K562 (cell line): ENCODE measurements around the gene PRC1. TPM values are rescaled to one million over a fixed set of nuclear protein-coding genes. Genes with fewer than 3 reads are reported as not detected.

Experiments
- CBFA2T2 ChIP-seq: fragments of 450-650 bp; conservative IDR thresholded peaks from 2 replicates; pipeline ENCODE4 v1.6.1; 2017; ENCODE audit warnings: mild to moderate bottlenecking
- CBX1 ChIP-seq: sonication (generic); IDR thresholded peaks from 2 replicates; pipeline ENCODE4 v1.6.1; 2016; ENCODE audit warnings: antibody characterized with exemption, low read depth, mild to moderate bottlenecking
- ESRRA ChIP-seq: fragments of 450-650 bp; IDR thresholded peaks from 2 replicates; pipeline ENCODE4 v1.6.1; 2014; ENCODE audit warnings: low read depth, mild to moderate bottlenecking, moderate library complexity, borderline replicate concordance
- HNRNPLL ChIP-seq: fragments of 200-400 bp; formaldehyde crosslinking; IDR thresholded peaks from 2 replicates; pipeline ENCODE4 v1.6.1; 2017; ENCODE audit warnings: low read length, low read depth, mild to moderate bottlenecking; ENCODE audit not compliant: poor library complexity, severe bottlenecking
- MCM5 ChIP-seq: fragments of 450-650 bp; IDR thresholded peaks from 2 replicates; pipeline ENCODE4 v1.6.1; 2016; ENCODE audit warnings: low read depth
- NFATC3 ChIP-seq: fragments of 450-650 bp; IDR thresholded peaks from 2 replicates; pipeline ENCODE4 v1.6.1; 2017; ENCODE audit warnings: mild to moderate bottlenecking
- POLR2A ChIP-seq: fragments of 450-650 bp; conservative IDR thresholded peaks from 2 replicates; pipeline ENCODE4 v1.6.1; 2016
- RNF2 ChIP-seq: sonication (generic); IDR thresholded peaks from 2 replicates; pipeline ENCODE4 v1.6.1; 2016
- ZBTB17 ChIP-seq: fragments of 450-650 bp; formaldehyde crosslinking; IDR thresholded peaks from 2 replicates; pipeline ENCODE4 v1.4.0; 2020; ENCODE audit warnings: mild to moderate bottlenecking
- ZKSCAN3 ChIP-seq: fragments of 250-450 bp; sonication (Bioruptor Pico); IDR thresholded peaks from 2 replicates; pipeline ENCODE4 v1.4.0; 2020
- polyA plus RNA-seq, 8 experiments: library from polyadenylated mRNA; depleted of rRNA in 4 of 8; stranded (reverse) in 5 of 8; unstranded in 3 of 8; fragments of >200 nt; fragmentation: Nextera tagmentation in 2 of 8; fragmentation: Illumina TruSeq in 1 of 8; extraction: Ambion mirVana in 2 of 8; extraction: Trizol in 1 of 8; gene quantifications; 2 replicates each; pipeline versions ENCODE4 v1.2.1 to v1.2.3, GENCODE V29; 2011 to 2014; ENCODE audit warnings: inconsistent platforms in 1 of 8, missing spikeins in 1 of 8
- total RNA-seq, 7 experiments: library from RNA; depleted of rRNA in 6 of 7; stranded (reverse); fragments of >200 nt in 6 of 7; fragmentation: Illumina TruSeq in 2 of 7; extraction: Trizol in 2 of 7; gene quantifications; 2 replicates each; pipeline versions ENCODE4 v1.2.1 to v1.2.3, GENCODE V29; 2011 to 2021; ENCODE audit warnings: low replicate concordance in 1 of 7
- TF ChIP-seq, protein P1 (sequence below): fragments of 200-800 bp; sonication (Bioruptor generic); IDR thresholded peaks from 2 replicates; pipeline ENCODE4 v1.6.1; 2017; ENCODE audit warnings: missing genetic modification characterization, missing compliant biosample characterization
- TF ChIP-seq, protein P2 (sequence below): fragments of 450-650 bp; IDR thresholded peaks from 2 replicates; pipeline ENCODE4 v1.7.1; 2018; ENCODE audit warnings: mild to moderate bottlenecking, low read depth; ENCODE audit not compliant: partially characterized antibody
- TF ChIP-seq, protein P3 (sequence below): sonication (generic); formaldehyde crosslinking; IDR thresholded peaks from 2 replicates; pipeline ENCODE4 v1.8.1; 2023; ENCODE audit warnings: mild to moderate bottlenecking, missing genetic modification reagents
- TF ChIP-seq, protein P4 (sequence below): sonication (generic); formaldehyde crosslinking; IDR thresholded peaks from 2 replicates; pipeline ENCODE4 v1.8.0; 2022; ENCODE audit warnings: missing genetic modification reagents, mild to moderate bottlenecking, borderline replicate concordance
- TF ChIP-seq, protein P5 (sequence below): fragments of 450-650 bp; IDR thresholded peaks from 2 replicates; pipeline ENCODE4 v1.6.1; 2016; ENCODE audit warnings: borderline replicate concordance

Gene PRC1
- total and polyA plus RNA-seq, 9 of the 15 experiments (the other 6 are each of a cell fraction or from before 2014, with no cell fraction given) = 156 to 391 (median 240) TPM

DNA sequence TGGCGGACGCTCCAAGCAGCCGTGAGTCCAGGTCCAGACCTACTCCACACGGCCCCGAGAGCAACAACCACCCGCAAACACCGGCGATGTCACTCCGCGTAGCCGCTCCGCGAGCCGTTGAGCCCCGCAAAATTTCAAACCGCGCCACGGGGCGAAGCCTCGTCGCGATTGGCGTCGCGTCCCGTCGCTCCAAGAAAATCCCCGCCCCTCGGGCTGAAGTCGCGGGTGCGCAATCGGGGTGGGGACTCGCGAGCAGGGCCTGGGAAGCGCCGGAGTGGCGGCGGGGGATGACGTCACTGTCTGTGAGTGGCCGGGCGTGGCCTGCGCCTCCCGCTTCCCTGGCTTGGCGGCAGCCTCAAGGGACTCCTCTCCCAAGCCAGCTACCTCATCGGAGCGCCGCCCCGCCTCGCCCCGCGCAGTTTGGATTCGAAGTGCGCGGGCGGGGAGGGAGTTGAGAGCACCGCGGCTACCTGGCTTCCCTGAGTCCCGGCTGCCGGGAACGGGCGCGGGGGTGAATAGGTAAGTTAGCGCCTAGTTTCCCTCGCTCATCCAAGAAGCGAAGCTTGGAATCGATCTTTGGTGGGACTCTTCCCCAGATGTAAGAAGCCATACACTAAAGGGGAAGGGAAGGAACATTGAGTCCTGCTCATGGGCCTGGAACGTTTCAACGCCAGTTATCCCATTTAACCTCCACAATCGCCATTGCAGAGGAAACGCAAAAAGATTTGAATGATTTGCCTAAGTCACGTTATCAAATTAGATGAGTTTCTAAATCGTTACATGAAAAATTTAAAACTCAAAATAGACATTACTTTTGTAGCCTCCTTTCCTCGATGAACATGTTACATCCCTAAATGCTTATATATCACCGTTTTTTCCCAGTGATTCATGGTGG lies at the start of gene PRC1 (continued):
- TF ChIP-seq, protein P1, sequence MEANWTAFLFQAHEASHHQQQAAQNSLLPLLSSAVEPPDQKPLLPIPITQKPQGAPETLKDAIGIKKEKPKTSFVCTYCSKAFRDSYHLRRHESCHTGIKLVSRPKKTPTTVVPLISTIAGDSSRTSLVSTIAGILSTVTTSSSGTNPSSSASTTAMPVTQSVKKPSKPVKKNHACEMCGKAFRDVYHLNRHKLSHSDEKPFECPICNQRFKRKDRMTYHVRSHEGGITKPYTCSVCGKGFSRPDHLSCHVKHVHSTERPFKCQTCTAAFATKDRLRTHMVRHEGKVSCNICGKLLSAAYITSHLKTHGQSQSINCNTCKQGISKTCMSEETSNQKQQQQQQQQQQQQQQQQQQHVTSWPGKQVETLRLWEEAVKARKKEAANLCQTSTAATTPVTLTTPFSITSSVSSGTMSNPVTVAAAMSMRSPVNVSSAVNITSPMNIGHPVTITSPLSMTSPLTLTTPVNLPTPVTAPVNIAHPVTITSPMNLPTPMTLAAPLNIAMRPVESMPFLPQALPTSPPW = peak; percentile 73
- peak; percentile 43; the same call in 1 of the 2 replicates for TF ChIP-seq RNF2
- no peak for TF ChIP-seq MCM5
- TF ChIP-seq CBX1 = peak; percentile 53; the same call in 1 of the 2 replicates
- 0 out of 2 replicates have a peak, but pooled peaks have one; percentile 74 for TF ChIP-seq ZBTB17
- peak; percentile 66 for TF ChIP-seq ESRRA
- no peak for TF ChIP-seq NFATC3
- TF ChIP-seq, protein P2, sequence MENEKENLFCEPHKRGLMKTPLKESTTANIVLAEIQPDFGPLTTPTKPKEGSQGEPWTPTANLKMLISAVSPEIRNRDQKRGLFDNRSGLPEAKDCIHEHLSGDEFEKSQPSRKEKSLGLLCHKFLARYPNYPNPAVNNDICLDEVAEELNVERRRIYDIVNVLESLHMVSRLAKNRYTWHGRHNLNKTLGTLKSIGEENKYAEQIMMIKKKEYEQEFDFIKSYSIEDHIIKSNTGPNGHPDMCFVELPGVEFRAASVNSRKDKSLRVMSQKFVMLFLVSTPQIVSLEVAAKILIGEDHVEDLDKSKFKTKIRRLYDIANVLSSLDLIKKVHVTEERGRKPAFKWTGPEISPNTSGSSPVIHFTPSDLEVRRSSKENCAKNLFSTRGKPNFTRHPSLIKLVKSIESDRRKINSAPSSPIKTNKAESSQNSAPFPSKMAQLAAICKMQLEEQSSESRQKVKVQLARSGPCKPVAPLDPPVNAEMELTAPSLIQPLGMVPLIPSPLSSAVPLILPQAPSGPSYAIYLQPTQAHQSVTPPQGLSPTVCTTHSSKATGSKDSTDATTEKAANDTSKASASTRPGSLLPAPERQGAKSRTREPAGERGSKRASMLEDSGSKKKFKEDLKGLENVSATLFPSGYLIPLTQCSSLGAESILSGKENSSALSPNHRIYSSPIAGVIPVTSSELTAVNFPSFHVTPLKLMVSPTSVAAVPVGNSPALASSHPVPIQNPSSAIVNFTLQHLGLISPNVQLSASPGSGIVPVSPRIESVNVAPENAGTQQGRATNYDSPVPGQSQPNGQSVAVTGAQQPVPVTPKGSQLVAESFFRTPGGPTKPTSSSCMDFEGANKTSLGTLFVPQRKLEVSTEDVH = peak; percentile 80
- TF ChIP-seq, protein P3, sequence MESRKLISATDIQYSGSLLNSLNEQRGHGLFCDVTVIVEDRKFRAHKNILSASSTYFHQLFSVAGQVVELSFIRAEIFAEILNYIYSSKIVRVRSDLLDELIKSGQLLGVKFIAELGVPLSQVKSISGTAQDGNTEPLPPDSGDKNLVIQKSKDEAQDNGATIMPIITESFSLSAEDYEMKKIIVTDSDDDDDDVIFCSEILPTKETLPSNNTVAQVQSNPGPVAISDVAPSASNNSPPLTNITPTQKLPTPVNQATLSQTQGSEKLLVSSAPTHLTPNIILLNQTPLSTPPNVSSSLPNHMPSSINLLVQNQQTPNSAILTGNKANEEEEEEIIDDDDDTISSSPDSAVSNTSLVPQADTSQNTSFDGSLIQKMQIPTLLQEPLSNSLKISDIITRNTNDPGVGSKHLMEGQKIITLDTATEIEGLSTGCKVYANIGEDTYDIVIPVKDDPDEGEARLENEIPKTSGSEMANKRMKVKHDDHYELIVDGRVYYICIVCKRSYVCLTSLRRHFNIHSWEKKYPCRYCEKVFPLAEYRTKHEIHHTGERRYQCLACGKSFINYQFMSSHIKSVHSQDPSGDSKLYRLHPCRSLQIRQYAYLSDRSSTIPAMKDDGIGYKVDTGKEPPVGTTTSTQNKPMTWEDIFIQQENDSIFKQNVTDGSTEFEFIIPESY (CRISPR knock-in tag) = peak; percentile 45
- peak; percentile 70 for TF ChIP-seq HNRNPLL
- TF ChIP-seq CBFA2T2 = no peak
- TF ChIP-seq, protein P4, sequence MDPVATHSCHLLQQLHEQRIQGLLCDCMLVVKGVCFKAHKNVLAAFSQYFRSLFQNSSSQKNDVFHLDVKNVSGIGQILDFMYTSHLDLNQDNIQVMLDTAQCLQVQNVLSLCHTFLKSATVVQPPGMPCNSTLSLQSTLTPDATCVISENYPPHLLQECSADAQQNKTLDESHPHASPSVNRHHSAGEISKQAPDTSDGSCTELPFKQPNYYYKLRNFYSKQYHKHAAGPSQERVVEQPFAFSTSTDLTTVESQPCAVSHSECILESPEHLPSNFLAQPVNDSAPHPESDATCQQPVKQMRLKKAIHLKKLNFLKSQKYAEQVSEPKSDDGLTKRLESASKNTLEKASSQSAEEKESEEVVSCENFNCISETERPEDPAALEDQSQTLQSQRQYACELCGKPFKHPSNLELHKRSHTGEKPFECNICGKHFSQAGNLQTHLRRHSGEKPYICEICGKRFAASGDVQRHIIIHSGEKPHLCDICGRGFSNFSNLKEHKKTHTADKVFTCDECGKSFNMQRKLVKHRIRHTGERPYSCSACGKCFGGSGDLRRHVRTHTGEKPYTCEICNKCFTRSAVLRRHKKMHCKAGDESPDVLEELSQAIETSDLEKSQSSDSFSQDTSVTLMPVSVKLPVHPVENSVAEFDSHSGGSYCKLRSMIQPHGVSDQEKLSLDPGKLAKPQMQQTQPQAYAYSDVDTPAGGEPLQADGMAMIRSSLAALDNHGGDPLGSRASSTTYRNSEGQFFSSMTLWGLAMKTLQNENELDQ (CRISPR knock-in tag) = 0 out of 2 replicates have a peak, but pooled peaks have one; percentile 66
- TF ChIP-seq, protein P5, sequence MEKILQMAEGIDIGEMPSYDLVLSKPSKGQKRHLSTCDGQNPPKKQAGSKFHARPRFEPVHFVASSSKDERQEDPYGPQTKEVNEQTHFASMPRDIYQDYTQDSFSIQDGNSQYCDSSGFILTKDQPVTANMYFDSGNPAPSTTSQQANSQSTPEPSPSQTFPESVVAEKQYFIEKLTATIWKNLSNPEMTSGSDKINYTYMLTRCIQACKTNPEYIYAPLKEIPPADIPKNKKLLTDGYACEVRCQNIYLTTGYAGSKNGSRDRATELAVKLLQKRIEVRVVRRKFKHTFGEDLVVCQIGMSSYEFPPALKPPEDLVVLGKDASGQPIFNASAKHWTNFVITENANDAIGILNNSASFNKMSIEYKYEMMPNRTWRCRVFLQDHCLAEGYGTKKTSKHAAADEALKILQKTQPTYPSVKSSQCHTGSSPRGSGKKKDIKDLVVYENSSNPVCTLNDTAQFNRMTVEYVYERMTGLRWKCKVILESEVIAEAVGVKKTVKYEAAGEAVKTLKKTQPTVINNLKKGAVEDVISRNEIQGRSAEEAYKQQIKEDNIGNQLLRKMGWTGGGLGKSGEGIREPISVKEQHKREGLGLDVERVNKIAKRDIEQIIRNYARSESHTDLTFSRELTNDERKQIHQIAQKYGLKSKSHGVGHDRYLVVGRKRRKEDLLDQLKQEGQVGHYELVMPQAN = peak; percentile 53; the same call in 1 of the 2 replicates
- TF ChIP-seq ZKSCAN3 (CRISPR knock-in tag) = no peak
- TF ChIP-seq POLR2A = peak; percentile 94
